HepG2 (cell line): ENCODE measurements around the gene ZNF491. TPM values are rescaled to one million over a fixed set of nuclear protein-coding genes. Genes with fewer than 3 reads are reported as not detected.
A peak's percentile ranks its signal among the peaks of the same experiment; 100 is the strongest.

Source experiments
- ELF1 ChIP-seq: sonication (generic); formaldehyde crosslinking; IDR thresholded peaks from 2 replicates; pipeline ENCODE4 v1.4.0; 2020; ENCODE audit warnings: missing genetic modification reagents
- HBP1 ChIP-seq: IDR thresholded peaks from 2 replicates; pipeline ENCODE4 v1.6.1; 2016; ENCODE audit warnings: low read depth, control low read depth
- KAT7 ChIP-seq: IDR thresholded peaks from 2 replicates; pipeline ENCODE4 v1.6.1; 2018; ENCODE audit warnings: borderline replicate concordance, missing compliant biosample characterization
- RAD51 ChIP-seq: fragments of 450-650 bp; IDR thresholded peaks from 2 replicates; pipeline ENCODE4 v1.6.1; 2016; ENCODE audit warnings: borderline replicate concordance
- SNAPC2 ChIP-seq: sonication (generic); formaldehyde crosslinking; IDR thresholded peaks from 2 replicates; pipeline ENCODE4 v1.8.1; 2022; ENCODE audit warnings: mild to moderate bottlenecking, missing genetic modification reagents
- ZFP37 ChIP-seq: sonication (generic); formaldehyde crosslinking; IDR thresholded peaks from 2 replicates; pipeline ENCODE4 v1.4.0; 2020; ENCODE audit warnings: missing genetic modification reagents, borderline replicate concordance
- ZNF256 ChIP-seq: sonication (generic); formaldehyde crosslinking; conservative IDR thresholded peaks from 2 replicates; pipeline ENCODE4 v1.4.0; 2020; ENCODE audit warnings: missing genetic modification reagents
- ZNF296 ChIP-seq: sonication (generic); formaldehyde crosslinking; conservative IDR thresholded peaks from 2 replicates; pipeline ENCODE4 v1.5.0; 2020; ENCODE audit warnings: mild to moderate bottlenecking, missing genetic modification reagents
- ZNF580 ChIP-seq: IDR thresholded peaks from 2 replicates; pipeline ENCODE4 v1.6.1; 2016; ENCODE audit warnings: low read depth, borderline replicate concordance
- ZNF605 ChIP-seq: sonication (generic); formaldehyde crosslinking; IDR thresholded peaks from 2 replicates; pipeline ENCODE4 v1.8.0; 2022; ENCODE audit warnings: mild to moderate bottlenecking, missing genetic modification reagents
- polyA plus RNA-seq, 8 experiments: library from polyadenylated mRNA; depleted of rRNA in 3 of 8; stranded (reverse) in 7 of 8; unstranded in 1 of 8; fragments of >200 nt; fragmentation: Illumina TruSeq in 4 of 8; extraction: Trizol in 4 of 8; gene quantifications; 2 replicates each; pipeline versions ENCODE4 v1.2.1 to v1.2.3, GENCODE V29; 2011 to 2016; ENCODE audit warnings: low read depth in 4 of 8, missing spikeins in 1 of 8, mixed read lengths in 1 of 8; ENCODE audit not compliant: insufficient read depth in 1 of 8
- total RNA-seq, 5 experiments: library from RNA; depleted of rRNA; stranded (reverse); fragments of >200 nt; fragmentation: Illumina TruSeq; extraction: Trizol; gene quantifications; 2 replicates each; pipeline ENCODE4 v1.2.3, GENCODE V29; 2016; ENCODE audit warnings: low read depth in 1 of 5
- TF ChIP-seq, protein P1 (sequence below): sonication (generic); formaldehyde crosslinking; IDR thresholded peaks from 2 replicates; pipeline ENCODE4 v1.4.0; 2020; ENCODE audit warnings: missing genetic modification reagents
- TF ChIP-seq, protein P2 (sequence below): IDR thresholded peaks from 2 replicates; pipeline ENCODE4 v1.6.1; 2016
- TF ChIP-seq, protein P3 (sequence below): sonication (generic); formaldehyde crosslinking; IDR thresholded peaks from 2 replicates; pipeline ENCODE4 v1.4.0; 2020; ENCODE audit warnings: missing genetic modification reagents, borderline replicate concordance
- TF ChIP-seq, protein P4 (sequence below): sonication (generic); formaldehyde crosslinking; IDR thresholded peaks from 2 replicates; pipeline ENCODE4 v1.8.0; 2022; ENCODE audit warnings: low read depth, missing genetic modification reagents
- TF ChIP-seq, protein P5 (sequence below): IDR thresholded peaks from 2 replicates; pipeline ENCODE4 v1.6.1; 2016; ENCODE audit warnings: mild to moderate bottlenecking, missing biosample characterization, missing genetic modification reagents

The ZNF491 gene
- total and polyA plus RNA-seq, 2 of the 13 experiments (the other 11 are each of a cell fraction or from before 2014, with no cell fraction given), result 0.57 to 2.2 TPM

DNA sequence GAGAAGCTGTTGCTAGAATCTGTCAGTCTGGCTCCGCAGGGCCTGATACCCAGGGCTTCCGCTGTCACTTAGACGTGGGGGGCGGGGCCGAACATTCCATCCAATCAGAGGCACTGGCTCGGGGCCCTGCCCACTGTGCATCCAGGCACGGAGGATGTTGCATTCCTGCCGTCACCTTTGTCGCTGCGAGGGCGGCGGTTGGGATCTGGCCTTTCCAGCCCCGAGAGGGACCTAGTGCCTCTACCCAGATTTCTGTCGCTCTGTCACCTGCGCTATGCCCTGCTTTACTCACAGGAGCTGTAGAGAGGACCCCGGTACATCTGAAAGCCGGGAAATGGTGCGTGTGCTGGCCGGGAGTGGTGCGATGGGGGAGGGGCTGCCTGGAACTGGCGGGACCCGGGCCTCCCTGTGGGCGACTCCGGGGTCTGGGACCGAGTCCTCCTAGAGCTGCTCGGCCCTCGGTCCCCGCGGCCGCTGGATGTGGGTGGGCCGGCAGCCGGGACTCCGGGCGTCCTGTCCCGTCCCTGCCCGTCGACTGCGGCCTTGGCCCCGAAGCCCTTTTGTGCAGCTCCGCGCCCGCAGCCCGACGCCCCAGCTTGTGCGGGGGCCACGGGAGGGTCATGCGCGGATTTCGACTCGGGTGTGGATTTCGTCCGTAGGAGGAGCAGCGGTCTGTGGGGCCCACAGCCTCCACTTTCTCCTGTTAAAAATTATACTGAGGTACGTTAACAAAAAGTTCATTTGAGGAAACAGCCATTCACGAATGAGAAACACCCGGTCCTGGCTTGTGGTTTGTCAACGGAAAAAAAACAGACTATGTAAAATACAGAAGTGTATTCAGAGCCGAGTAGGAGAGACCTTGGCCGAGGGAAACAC is 50.5 kb downstream of the ZNF491 start, which contains the start of gene ZNF439 (continued):
- TF ChIP-seq ZFP37 (CRISPR knock-in tag) (peak; percentile 77; the same call in 1 of the 2 replicates), ZNF256 (CRISPR knock-in tag) (no peak), SNAPC2 (CRISPR knock-in tag) (peak; percentile 72; the same call in 1 of the 2 replicates), ZNF605 (CRISPR knock-in tag) (peak; percentile 85), RAD51 (no peak), HBP1 (no peak), ZNF296 (CRISPR knock-in tag) (no peak), KAT7 (CRISPR knock-in tag) (no peak), ZNF580 (CRISPR knock-in tag) (no peak), ELF1 (CRISPR knock-in tag) (peak; percentile 65)
- TF ChIP-seq, protein P1, sequence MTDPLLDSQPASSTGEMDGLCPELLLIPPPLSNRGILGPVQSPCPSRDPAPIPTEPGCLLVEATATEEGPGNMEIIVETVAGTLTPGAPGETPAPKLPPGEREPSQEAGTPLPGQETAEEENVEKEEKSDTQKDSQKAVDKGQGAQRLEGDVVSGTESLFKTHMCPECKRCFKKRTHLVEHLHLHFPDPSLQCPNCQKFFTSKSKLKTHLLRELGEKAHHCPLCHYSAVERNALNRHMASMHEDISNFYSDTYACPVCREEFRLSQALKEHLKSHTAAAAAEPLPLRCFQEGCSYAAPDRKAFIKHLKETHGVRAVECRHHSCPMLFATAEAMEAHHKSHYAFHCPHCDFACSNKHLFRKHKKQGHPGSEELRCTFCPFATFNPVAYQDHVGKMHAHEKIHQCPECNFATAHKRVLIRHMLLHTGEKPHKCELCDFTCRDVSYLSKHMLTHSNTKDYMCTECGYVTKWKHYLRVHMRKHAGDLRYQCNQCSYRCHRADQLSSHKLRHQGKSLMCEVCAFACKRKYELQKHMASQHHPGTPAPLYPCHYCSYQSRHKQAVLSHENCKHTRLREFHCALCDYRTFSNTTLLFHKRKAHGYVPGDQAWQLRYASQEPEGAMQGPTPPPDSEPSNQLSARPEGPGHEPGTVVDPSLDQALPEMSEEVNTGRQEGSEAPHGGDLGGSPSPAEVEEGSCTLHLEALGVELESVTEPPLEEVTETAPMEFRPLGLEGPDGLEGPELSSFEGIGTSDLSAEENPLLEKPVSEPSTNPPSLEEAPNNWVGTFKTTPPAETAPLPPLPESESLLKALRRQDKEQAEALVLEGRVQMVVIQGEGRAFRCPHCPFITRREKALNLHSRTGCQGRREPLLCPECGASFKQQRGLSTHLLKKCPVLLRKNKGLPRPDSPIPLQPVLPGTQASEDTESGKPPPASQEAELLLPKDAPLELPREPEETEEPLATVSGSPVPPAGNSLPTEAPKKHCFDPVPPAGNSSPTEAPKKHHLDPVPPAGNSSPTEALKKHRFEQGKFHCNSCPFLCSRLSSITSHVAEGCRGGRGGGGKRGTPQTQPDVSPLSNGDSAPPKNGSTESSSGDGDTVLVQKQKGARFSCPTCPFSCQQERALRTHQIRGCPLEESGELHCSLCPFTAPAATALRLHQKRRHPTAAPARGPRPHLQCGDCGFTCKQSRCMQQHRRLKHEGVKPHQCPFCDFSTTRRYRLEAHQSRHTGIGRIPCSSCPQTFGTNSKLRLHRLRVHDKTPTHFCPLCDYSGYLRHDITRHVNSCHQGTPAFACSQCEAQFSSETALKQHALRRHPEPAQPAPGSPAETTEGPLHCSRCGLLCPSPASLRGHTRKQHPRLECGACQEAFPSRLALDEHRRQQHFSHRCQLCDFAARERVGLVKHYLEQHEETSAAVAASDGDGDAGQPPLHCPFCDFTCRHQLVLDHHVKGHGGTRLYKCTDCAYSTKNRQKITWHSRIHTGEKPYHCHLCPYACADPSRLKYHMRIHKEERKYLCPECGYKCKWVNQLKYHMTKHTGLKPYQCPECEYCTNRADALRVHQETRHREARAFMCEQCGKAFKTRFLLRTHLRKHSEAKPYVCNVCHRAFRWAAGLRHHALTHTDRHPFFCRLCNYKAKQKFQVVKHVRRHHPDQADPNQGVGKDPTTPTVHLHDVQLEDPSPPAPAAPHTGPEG (CRISPR knock-in tag), result no peak
- TF ChIP-seq, protein P2, sequence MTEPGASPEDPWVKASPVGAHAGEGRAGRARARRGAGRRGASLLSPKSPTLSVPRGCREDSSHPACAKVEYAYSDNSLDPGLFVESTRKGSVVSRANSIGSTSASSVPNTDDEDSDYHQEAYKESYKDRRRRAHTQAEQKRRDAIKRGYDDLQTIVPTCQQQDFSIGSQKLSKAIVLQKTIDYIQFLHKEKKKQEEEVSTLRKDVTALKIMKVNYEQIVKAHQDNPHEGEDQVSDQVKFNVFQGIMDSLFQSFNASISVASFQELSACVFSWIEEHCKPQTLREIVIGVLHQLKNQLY (CRISPR knock-in tag), result no peak
- TF ChIP-seq, protein P3, sequence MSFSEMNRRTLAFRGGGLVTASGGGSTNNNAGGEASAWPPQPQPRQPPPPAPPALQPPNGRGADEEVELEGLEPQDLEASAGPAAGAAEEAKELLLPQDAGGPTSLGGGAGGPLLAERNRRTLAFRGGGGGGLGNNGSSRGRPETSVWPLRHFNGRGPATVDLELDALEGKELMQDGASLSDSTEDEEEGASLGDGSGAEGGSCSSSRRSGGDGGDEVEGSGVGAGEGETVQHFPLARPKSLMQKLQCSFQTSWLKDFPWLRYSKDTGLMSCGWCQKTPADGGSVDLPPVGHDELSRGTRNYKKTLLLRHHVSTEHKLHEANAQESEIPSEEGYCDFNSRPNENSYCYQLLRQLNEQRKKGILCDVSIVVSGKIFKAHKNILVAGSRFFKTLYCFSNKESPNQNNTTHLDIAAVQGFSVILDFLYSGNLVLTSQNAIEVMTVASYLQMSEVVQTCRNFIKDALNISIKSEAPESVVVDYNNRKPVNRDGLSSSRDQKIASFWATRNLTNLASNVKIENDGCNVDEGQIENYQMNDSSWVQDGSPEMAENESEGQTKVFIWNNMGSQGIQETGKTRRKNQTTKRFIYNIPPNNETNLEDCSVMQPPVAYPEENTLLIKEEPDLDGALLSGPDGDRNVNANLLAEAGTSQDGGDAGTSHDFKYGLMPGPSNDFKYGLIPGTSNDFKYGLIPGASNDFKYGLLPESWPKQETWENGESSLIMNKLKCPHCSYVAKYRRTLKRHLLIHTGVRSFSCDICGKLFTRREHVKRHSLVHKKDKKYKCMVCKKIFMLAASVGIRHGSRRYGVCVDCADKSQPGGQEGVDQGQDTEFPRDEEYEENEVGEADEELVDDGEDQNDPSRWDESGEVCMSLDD (CRISPR knock-in tag), result 0 out of 2 replicates have a peak, but pooled peaks have one; percentile 60
- TF ChIP-seq, protein P4, sequence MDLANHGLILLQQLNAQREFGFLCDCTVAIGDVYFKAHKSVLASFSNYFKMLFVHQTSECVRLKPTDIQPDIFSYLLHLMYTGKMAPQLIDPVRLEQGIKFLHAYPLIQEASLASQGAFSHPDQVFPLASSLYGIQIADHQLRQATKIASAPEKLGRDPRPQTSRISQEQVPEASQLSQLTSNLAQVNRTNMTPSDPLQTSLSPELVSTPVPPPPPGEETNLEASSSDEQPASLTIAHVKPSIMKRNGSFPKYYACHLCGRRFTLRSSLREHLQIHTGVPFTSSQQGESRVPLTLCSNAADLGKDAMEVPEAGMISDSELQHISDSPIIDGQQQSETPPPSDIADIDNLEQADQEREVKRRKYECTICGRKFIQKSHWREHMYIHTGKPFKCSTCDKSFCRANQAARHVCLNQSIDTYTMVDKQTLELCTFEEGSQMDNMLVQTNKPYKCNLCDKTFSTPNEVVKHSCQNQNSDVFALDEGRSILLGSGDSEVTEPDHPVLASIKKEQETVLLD (CRISPR knock-in tag), result no peak
- TF ChIP-seq, protein P5, sequence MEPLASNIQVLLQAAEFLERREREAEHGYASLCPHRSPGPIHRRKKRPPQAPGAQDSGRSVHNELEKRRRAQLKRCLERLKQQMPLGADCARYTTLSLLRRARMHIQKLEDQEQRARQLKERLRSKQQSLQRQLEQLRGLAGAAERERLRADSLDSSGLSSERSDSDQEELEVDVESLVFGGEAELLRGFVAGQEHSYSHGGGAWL (CRISPR knock-in tag), result peak; percentile 80
